Measurements from ENCODE around the gene UQCC3. TPM values are rescaled to one million over a fixed set of nuclear protein-coding genes. Genes with fewer than 3 reads are reported as not detected.
A peak's percentile ranks its signal among the peaks of the same experiment; 100 is the strongest.

Gene UQCC3
- total and polyA plus RNA-seq, 9 of the 15 experiments (the other 6 are each of a cell fraction or from before 2014, with no cell fraction given), result 3.3 to 44.3 (median 8.0) TPM

DNA sequence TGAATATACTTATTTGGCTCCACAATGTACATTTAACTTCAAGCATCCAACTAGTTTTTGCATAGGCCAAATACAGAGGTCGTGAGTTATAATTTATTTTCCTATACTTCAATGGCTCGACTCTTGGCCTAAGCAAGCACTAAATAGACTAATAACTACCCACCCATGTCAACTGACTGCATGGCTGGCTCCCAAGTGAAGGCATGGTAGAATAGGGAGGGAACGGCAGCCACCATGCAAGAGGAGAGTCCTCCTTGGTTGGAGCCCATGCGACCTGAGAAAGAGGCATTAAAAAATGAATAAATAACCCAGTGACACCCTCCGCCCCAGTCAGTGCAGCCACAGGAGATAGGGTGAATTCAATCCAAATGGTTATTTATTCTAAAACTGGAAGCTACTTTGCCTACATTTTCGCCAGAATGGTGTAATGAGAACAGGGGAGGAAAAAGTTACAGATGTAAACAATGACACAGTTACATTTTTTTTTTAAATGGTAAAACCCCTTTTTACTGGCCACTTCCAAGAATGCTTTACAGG lies 40.9 kb downstream of the UQCC3 start:
- intact Hi-C loops (cut with micrococcal nuclease), result no loop called here
- Histone ChIP-seq H3K9ac (ENCODE audit: insufficient read depth in 1 of 2, low read depth in 2 of 2, low read length in 2 of 2) (no peak overlapping the region), H3K36me3 (ENCODE audit: control insufficient read depth, insufficient read depth, low read length) (peaks cover 94% of the 10 kb centered on the region), H3K79me2 (ENCODE audit: control insufficient read depth, insufficient read depth, low read length) (peaks cover 20% of the 10 kb centered on the region; the same call in 2 of the 3 replicates), H3K27ac (ENCODE audit: extremely low read depth, low read depth, low read length) (peak overlapping the region; percentile 14; the same call in 1 of the 3 replicates), H2AFZ (ENCODE audit: low read depth, low read length) (no peak overlapping the region), H3K27me3 (ENCODE audit: control insufficient read depth in 2 of 2, insufficient read depth in 2 of 2, low read length in 2 of 2) (no peaks in the 10 kb centered on the region), H4K20me1 (replicated peaks; ENCODE audit: control insufficient read depth, insufficient read depth, low read length) (peaks cover 4% of the 10 kb centered on the region; the same call in 1 of the 2 replicates), H3K9me3 (replicated peaks; ENCODE audit: control insufficient read depth, insufficient read depth, low read depth, low read length) (no peaks in the 10 kb centered on the region), H3K4me1 (replicated peaks in 1 of 2; ENCODE audit: control insufficient read depth in 2 of 2, insufficient read depth in 2 of 2, low read length in 2 of 2) (peaks cover 24 to 30% of the 10 kb centered on the region in 2 experiments), H3K9me1 (ENCODE audit: control insufficient read depth, insufficient read depth, low read length) (peaks cover under 1% of the 10 kb centered on the region), H3K4me3 (no peak overlapping the region), H3K4me2 (ENCODE audit: insufficient read depth, low read length) (no peak overlapping the region)
- 96% methylated on average over 6 of the region's 6 CpGs for WGBS (ENCODE audit: insufficient coverage, low coverage, missing lambda C conversion rate)
- ATAC-seq (no peak), FAIRE-seq (no peak), DNase-seq (ENCODE audit: extremely low read depth in 1 of 4, low spot score in 3 of 4) (no peak)
- in situ Hi-C loops (cut with MboI), result no loop called here
- ChIA-PET POLR2A (interaction anchor here (1.5 kb wide), 1 partner anchor 17 kb away, joined by 3 read pairs; no protein-coding TSS in a partner anchor), CTCF (ENCODE audit: low intra/inter-chr PET ratio) (interaction anchor here (0.5 kb wide), 1 partner anchor 42 kb away, joined by 3 read pairs; no protein-coding TSS in a partner anchor)
- BruUV-seq (replicated peaks), result no TSS peak
- TF ChIP-seq ZFP36 (IDR thresholded peaks at IDR 0.05; ENCODE audit: low read depth, low read length, partially characterized antibody), result no peak
- TF ChIP-seq, protein P1, sequence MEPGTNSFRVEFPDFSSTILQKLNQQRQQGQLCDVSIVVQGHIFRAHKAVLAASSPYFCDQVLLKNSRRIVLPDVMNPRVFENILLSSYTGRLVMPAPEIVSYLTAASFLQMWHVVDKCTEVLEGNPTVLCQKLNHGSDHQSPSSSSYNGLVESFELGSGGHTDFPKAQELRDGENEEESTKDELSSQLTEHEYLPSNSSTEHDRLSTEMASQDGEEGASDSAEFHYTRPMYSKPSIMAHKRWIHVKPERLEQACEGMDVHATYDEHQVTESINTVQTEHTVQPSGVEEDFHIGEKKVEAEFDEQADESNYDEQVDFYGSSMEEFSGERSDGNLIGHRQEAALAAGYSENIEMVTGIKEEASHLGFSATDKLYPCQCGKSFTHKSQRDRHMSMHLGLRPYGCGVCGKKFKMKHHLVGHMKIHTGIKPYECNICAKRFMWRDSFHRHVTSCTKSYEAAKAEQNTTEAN (CRISPR knock-in tag; IDR thresholded peaks at IDR 0.05), result no peak
- no peak for TF ChIP-seq ZNF445 (CRISPR knock-in tag; IDR thresholded peaks at IDR 0.05; ENCODE audit: low read depth)
- no peak for TF ChIP-seq SREBF2 (CRISPR knock-in tag; IDR thresholded peaks at IDR 0.05)
- TF ChIP-seq RUNX1 (IDR thresholded peaks at IDR 0.05; ENCODE audit: low read depth), result no peak
- no peak for TF ChIP-seq NONO (IDR thresholded peaks at IDR 0.05; ENCODE audit: low read depth in 2 of 2, low read length in 1 of 2)
- no peak for TF ChIP-seq POLR3A (IDR thresholded peaks at IDR 0.05; ENCODE audit: borderline replicate concordance, extremely low read depth, insufficient read depth, insufficient read length)
- TF ChIP-seq FOXK1 (CRISPR knock-in tag; IDR thresholded peaks at IDR 0.05; ENCODE audit: borderline replicate concordance), result no peak
- no peak for TF ChIP-seq ZNF785 (CRISPR knock-in tag; IDR thresholded peaks at IDR 0.05)
- no peak for TF ChIP-seq ARID3B (CRISPR knock-in tag; IDR thresholded peaks at IDR 0.05; ENCODE audit: borderline replicate concordance)
- no peak for TF ChIP-seq GATAD2B (IDR thresholded peaks at IDR 0.05; ENCODE audit: borderline replicate concordance)
- TF ChIP-seq TBL1XR1 (IDR thresholded peaks at IDR 0.05; ENCODE audit: low read length in 2 of 2), result no peak
- no peak for TF ChIP-seq UBTF (IDR thresholded peaks at IDR 0.05; ENCODE audit: borderline replicate concordance in 1 of 2, low read depth in 2 of 2, low read length in 2 of 2)
- TF ChIP-seq, protein P2, sequence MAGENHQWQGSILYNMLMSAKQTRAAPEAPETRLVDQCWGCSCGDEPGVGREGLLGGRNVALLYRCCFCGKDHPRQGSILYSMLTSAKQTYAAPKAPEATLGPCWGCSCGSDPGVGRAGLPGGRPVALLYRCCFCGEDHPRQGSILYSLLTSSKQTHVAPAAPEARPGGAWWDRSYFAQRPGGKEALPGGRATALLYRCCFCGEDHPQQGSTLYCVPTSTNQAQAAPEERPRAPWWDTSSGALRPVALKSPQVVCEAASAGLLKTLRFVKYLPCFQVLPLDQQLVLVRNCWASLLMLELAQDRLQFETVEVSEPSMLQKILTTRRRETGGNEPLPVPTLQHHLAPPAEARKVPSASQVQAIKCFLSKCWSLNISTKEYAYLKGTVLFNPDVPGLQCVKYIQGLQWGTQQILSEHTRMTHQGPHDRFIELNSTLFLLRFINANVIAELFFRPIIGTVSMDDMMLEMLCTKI (IDR thresholded peaks at IDR 0.05; ENCODE audit: partially characterized antibody), result no peak
- no peak for TF ChIP-seq SMC3 (conservative IDR thresholded peaks at IDR 0.05; ENCODE audit: insufficient read depth, low read depth, low read length)
